HG03103 (cell line): ENCODE measurements around the gene TIPRL.
"Not testable (repeated sequence)": the region's sequence is repeated elsewhere in the genome, so short reads cannot be mapped to it uniquely, and the experiment has no call there.

Source experiments
- ATAC-seq: cut with Tn5 transposase; IDR thresholded peaks from one replicate; pipeline ENCODE4 v1.9.1; 2021; ENCODE audit warnings: low read depth; ENCODE audit not compliant: unreplicated experiment

The TIPRL gene

GRCh38 chr1:168178638-168179437, at the start of gene TIPRL:
Gene TIPRL (plus strand): TSS chr1:168178962. CDS start chr1:168179078, 116 bp downstream.
- ATAC-seq, result peak; percentile 90

GRCh38 chr1:168129933-168130332, 48.8 kb upstream of the TIPRL start:
- no peak for ATAC-seq

- no peak for ATAC-seq
These were observed 44.6 kb upstream of the TIPRL start for GRCh38 chr1:168134132-168134531.

GRCh38 chr1:168134642-168135041, 44.1 kb upstream of the TIPRL start:
- no peak for ATAC-seq

- ATAC-seq, result no peak
These were observed 43.4 kb upstream of the TIPRL start for GRCh38 chr1:168135116-168135920.

- ATAC-seq, result no peak
These were observed 42.6 kb upstream of the TIPRL start for GRCh38 chr1:168135921-168136708.

- no peak for ATAC-seq
These were observed 41.9 kb upstream of the TIPRL start, which contains the start of gene GPR161 for GRCh38 chr1:168136709-168137514. Gene GPR161 (minus strand): TSS chr1:168136930. CDS start chr1:168104850, 32,080 bp downstream.

- ATAC-seq, result no peak
These were observed 41.3 kb upstream of the TIPRL start for GRCh38 chr1:168137515-168137821.

GRCh38 chr1:168138134-168138533, 40.6 kb upstream of the TIPRL start:
- no peak for ATAC-seq

- no peak for ATAC-seq
These were observed 39.7 kb upstream of the TIPRL start for GRCh38 chr1:168139070-168139469.

GRCh38 chr1:168141871-168142385, 36.8 kb upstream of the TIPRL start:
- ATAC-seq, result no peak

GRCh38 chr1:168145184-168146159, 33.3 kb upstream of the TIPRL start:
- peak; percentile 94 for ATAC-seq

GRCh38 chr1:168146160-168146539, 32.6 kb upstream of the TIPRL start:
- no peak for ATAC-seq

GRCh38 chr1:168146626-168147025, 32.1 kb upstream of the TIPRL start:
- ATAC-seq, result no peak

GRCh38 chr1:168148916-168149315, 29.8 kb upstream of the TIPRL start:
- peak; percentile 58 for ATAC-seq

- no peak for ATAC-seq
These were observed 28.5 kb upstream of the TIPRL start for GRCh38 chr1:168150283-168150682.

GRCh38 chr1:168151935-168152334, 26.8 kb upstream of the TIPRL start:
- ATAC-seq, result no peak

- not testable (repeated sequence) for ATAC-seq
These were observed 24.1 kb upstream of the TIPRL start for GRCh38 chr1:168154707-168155106.

GRCh38 chr1:168155910-168156309, 22.9 kb upstream of the TIPRL start:
- ATAC-seq, result no peak
